Measurements from ENCODE around the gene MEPCE.

MEPCE gene

DNA sequence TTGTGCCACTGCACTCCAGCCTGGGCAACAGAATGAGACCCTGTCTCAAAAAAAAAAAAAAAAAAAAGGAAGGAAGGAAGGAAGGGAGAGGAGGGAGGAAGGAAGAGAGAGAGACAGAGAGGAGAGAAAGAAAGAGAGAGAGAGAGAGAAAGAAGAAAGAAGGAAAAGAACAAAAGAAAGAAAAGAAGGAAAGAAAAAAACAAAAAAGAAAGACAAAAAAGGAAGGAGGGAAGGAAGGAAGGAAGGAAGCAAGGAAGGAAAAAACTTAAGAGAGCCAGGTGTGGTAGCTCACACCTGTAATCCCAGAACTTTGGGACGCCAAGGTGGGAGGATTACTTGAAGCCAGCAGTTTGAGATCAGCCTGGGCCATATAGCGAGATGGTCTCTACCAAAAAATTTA is 35.2 kb downstream of the MEPCE start:
- no peak for DNase-seq (ENCODE audit: low read depth)

DNA sequence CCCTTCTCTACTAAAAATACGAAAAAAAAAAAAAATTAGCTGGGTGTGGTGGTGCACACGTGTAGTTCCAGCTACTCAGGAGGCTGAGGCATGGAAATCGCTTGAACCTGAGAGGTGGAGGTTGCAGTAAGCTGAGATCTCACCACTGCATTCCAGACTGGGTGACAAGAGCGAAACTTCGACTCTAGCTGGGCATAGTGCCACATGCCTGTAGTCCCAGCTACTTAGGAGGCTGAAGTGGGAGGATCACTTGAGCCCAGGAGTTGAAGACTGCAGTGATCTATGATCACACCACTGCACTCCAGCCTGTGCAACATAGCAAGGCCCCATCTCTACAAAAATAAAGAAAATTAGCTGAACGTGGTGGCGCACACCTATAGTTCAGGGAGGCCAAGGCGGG is 35.7 kb downstream of the MEPCE start:
- DNase-seq (ENCODE audit: low read depth) = no peak

DNA sequence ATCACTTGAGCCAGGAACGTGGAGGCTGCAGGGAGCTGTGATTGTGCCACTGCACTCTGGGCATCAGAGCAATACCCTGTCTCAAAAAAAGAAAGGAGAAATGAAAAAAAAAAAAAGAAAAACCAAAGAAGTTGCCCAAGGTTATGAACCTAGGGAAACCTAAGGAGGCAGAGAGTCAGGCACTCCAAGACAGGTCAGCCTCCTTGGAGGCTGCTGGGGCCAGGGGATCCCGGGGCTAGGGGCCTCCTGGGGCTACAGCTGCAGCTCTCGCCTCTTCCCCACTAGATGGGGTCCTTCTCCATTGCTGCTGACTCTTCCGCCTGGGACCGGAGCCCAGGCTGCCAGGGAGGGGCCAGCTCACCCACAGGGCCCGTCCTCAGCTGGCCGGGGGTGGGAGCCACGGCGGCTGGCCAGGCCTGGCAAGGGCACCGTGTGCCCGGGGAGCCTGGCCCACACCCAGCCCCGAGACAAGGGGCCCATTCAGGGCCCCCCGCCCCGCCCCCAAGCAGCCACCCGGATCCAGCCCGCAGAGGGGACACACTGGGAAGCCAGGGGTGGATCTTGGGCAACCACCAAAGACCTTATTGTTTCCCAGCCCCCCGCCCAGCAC is 36.2 kb downstream of the MEPCE start:
- no peak for DNase-seq (ENCODE audit: low read depth)

DNA sequence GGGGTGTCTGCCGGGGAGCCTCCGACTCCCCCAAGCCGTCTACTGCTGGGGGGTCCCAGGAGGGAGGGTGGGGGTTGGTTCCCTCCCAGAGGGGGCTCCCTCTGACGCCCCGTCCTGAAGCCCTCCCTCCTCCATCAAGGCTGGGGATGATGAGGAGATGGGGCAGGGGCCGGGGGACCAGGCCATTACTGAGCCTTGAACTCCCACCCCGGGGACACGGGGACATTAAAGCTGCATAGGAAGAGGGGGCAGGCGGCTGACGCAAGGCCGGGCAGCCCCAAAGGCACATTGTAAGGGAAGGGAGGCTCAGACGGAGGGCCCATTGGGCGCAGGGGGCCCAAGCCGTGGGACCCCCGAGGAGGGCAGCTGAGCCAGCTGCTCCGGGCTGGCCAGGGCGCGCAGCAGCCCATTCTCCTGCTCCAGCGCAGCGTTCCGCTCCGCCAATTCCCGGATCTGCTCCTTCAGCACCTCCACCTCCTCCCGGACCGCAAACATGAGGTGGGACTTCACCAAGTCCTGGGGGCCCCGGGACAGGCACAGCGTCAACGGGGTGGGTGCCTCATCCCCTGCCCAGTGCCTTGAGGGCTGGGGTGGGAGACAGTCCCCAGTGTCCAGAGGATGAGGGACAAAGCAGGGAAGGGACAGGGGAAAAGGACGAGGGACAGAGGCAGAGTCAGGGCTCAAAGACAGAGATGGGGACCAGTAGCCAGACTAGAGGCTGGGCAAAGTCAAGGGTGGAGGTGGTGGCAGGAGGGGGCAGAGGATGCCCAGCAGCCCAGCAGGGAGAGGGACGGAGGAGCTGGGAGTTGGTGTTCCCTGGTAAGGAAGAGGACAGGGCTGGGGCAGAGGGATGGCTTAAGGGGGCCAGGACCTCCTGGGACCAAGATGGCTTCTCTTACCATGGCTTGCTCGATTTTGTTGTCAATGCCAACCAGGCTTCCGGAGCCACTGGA is 37.3 kb downstream of the MEPCE start:
- DNase-seq (ENCODE audit: low read depth) = no peak

DNA sequence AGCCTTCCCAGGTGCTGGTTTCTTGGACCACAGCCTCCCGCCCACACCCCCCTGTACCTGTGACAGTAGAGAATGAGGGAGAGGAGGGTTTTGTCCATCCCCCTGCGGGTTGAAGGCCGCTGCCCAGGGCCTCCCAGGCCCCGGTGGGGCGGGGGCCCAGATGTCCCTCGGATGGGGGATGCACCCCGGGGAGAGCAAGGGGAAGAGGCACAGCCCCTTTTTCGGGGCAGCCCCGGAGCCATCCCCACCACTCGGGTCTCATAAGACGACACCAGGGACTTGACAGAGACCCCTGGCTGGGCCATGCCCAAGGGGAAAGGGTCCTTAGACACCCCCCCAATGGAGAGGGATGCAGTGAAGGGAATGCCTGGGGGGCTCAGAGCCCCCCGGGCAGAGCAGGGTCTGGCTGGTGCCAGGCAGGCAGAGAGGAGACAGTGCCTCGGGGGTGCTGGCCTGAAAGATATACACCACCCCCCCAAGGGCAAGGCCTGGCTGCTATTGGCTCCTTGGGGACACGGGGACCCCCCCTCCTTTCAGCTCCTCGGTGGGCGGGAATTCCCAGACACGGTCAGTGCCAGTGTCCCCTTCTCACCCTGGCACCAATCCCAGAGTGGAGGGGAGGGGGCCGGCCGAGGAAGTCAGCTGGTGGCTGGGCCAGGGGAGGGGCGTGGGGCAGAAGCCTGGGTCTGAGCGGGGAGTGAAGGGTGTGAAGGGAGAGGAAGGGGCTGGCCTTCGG is 38.2 kb downstream of the MEPCE start:
- no peak for DNase-seq (ENCODE audit: low read depth)

DNA sequence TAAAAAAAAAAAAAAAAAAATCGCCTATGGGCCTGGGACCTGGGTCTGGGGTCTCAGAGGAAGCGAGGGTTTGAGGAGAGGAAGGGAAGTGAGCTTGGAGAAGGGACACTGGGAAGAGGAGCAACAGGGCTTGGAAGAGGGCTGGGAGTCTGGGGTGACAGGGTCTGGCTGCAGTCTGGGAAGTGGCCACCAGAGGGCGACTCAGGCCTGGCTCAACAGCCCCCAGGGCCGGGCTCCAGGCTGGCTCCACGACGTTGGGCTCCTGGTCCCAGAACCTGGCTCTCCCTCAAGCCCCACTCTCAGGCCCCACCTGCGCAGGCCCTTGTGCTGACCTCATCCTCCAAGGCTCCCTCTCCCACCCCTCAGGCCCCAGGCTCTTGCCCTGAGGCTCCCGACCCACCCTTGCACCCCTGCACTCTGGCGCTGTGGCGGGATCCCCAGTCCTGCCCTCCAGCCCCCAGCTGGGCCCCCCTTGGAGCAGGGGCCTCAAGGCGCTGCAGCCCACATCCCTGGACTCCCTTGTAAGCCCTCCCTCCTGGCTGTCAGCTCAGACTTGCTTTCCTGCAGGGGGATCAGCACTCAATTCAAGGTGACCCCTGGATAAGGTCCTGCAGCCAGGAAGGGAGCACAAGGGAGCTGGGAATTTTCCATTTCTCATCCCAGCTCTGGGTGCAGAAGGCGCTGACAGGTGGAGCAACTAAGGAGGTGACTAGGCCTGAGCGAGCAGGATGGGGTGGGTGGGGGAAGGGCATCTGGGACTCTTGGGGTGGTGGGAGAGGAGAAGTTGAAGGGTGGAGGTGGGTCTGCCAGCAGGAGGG is 39.8 kb downstream of the MEPCE start:
- DNase-seq (ENCODE audit: low read depth) = peak; percentile 75

DNA sequence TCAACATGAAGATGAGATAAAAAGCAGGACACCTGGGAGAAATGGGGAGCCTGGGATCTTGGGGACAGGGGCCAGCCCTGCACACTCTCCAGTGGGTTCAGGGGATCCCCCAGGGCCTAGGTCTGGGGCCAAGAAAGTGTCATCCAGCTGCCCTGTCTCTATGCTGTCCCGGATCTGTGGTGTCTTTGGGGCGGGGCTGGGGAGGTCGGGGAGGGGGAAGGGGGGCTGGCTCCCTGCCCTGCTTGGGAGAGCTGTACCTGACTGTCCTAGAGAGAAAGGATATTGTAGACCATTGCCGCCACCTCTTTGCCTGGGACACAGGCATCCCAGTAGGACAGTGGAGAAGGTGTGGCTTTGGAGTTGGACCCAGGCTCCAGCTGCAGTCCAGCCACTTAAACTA is 41.4 kb downstream of the MEPCE start:
- DNase-seq (ENCODE audit: low read depth) = no peak

DNA sequence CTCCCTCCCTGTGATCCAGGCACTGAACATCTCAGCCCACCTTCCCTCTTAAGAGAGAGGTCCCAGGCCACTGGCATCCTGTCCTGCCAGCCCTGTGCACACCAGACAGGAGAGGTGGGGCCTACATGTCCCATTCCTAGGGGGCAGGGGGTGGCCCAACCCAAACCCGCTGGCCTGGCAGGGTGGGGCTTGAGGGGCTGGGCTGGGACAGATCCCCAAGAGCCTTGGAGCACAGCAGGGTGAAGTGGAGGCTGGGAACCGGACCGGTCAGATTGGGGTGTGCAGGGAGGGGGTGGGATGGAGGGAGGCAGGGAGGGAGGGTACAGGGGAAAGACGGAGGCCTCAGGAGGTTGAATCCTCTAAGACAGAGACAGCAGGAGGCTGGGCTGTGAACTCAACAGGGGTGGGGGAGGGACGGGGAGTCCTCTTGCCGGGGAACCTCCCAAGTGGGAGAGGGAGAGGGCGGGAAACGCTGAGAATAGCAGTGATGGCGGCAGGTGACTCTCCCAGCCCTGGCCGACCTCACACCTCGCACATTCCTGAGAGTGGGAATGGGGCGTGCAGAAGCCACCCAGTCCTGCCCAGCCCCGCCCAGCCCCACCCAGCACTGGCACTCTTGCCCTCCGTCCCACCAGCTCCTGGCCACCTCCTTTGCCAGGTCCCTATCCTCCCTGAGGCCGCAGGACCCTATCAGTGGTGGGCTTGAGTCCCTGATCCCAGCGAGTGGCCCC is 42.7 kb downstream of the MEPCE start:
- no peak for DNase-seq (ENCODE audit: low read depth)

DNA sequence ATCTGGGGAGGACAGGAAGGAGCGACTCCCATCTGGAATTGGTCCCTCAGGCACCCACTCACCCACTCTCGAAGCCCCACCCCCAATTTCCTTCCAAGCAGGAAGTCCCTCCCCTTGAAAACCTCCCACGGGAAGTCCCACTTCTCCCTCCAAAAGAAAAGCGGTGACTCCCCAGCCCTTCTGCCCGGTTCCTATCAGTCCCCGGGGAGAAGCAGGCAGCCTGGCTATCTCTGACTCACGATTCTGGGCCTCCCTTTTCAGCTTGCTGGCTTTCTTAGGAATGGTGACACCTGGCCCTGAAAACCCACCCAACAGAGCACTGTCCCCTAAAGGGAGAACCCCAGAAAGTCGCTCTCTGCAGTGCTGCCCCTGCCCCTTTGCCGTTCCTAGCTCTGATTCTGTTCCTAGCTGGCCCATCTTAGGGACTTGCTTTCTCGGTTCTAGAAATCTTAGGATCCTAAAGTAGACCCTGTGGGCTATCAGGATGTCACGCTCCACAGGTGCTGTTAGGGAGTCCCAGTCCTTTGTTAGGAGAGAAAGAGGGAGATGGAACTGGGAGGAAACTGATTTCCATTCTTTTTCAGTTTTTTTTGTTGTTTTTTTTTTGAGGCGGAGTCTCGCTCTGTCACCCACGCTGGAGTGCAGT is 43.3 kb downstream of the MEPCE start:
- no peak for DNase-seq (ENCODE audit: low read depth)

DNA sequence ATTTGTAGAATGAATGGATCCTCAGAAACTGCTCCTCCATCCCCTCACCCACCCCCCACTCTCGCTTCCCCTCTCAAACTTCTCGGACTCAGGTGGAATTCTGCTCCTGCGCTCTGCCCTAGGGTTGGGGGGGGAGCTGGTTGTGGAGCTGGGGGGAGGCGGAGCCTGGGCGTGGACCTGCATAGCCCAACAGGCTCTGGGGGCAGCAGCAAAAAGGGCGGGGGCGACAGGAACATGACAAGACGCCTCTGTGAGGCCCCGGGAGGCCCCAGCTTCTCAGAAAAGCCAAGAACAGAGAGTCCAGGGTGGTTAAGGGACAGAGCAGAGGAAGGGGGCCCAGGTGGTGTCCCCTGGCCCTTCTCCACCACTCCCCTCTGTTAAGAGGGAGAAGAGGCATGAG is 45.9 kb downstream of the MEPCE start:
- DNase-seq (ENCODE audit: low read depth) = no peak

DNA sequence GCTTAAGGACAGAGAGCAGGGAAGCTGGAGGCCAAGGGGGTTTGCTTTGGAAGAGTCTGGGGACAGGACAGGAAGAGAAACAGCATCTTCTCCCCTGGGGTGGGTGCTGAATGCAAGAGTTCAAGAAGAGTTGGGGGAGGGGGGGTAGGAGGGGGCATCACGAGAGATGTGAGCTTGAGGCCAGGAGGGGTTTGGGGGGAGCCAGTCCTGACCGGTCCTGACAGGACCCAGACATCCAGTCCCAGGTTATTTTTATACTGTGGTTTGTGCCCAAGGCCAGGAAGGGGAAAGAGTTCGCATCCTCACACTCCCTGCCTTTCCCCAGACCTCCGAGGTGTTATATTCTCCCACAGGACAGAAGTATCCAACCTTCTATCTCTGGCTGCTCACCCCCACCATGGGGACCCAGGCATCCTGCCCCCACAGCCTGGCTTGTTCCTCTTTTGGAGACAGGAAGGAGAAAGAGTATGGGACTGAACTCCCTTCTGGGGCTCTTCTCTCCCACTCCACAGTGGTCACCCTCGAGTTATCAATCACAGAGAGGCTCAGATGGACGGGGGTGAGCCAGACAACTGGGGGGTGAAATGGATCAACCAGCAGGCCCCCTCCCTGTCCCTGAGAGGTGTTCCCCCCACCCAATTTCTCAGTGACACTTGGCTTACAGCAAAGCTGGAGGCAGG is 46.6 kb downstream of the MEPCE start:
- DNase-seq (ENCODE audit: low read depth) = no peak

DNA sequence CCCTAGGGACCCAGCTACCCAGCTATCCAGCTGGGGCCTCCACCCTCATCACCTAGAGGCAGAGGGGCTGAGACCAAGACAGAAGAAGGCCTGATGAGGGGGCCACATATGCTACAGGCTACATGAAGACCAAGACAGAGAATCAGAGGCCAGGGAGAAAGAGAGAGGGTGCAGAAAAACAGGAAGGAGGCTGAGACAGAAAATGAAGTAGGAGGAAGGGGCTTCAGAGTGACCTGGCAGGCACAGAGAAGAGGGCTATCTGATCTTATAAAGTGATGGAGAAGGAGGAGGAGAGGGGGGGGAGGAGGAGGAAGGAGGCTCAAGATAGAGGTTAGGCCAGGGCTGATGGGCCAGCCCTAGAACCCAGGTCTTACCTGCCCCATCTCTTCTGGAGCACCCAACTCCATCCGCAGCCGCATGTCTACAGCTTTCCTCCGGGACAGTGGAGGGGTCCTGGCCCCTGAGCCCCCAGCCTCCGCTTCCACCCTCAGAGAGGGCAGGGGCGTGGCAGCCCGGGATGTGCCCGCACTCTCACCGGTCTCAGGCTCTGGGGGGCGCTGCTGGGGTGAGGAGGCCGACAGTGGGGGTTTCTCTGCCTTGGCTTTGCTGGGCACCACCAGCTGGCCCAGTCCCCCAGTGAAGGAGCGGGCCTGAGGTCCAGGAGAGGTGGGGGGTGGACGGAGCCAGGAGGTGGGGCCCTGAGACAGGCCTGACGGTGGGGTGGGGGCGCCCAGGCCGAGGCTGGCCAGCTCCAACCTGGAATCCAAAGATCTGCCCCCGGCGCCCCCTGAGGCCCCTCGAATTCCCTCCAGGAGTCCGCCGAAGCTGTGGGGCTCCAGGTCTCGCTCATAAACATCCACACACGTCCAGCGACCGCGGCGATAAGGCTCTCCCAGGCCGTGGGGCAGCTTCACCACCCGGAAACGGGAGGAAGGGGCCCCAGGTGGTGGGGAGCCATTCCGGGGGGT is 47.6 kb downstream of the MEPCE start:
- DNase-seq (ENCODE audit: low read depth) = no peak

DNA sequence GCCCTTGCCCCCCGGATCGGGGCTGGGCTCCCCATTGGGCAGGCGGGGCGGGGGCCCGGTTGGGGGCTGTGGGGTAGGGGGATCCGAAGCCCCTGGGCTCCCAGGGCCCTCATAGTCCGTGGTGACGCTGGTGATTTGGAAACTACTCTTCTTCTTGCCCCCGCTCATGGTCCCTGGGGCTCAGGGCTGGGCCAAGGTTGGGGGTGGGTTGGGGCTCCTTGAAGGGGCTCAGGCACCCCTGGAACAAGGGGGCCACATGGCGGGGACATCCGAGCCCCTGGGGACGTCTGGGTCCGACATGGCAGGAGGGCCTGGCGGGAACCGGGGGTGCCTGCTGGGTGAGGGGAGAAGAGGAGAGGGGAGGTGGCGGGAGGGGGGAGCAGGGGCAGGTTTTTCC is 48.2 kb downstream of the MEPCE start:
- no peak for DNase-seq (ENCODE audit: low read depth)

DNA sequence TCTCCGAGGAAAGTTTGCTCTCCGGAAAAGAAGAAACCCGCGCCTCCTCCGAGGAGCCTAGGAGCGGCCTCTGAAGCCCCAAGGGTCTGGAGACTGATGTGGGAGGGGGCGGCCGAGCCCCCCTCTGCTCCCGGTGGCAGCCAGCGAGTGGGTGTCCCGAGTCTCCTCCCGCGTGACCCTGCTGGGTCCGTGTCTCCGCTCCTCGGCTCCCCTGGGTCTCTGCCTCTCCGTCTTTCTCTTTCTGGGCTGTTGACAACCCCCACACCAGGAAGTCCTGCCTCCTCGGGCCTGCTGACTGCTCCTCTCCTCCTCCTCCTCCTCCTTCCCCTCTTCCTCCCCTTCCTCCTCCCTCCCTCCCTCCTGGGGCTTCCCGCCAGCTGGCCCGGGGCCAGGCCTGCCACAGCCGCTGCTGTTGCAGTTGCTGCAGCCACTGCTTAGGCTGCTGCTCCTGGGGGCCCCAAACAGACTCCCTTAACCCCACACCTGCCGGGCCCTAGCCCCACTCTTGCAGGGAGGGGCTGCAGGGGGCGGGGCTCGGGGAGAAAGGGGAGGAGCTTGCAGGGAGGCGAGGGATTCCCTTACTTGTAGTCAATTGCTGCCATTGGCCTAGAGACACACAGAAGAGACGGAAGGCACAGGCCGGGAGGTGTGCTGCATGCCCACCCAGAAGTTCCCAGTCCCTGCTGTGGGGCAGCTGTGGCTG is 49.5 kb downstream of the MEPCE start, which contains the start of gene TSC22D4:
Gene TSC22D4, minus strand, starts transcription at position 257 of the 703 bp plus-strand sequence. CDS start 1,176 bp downstream, outside the sequence.
- peak; percentile 81 for DNase-seq (ENCODE audit: low read depth)

DNA sequence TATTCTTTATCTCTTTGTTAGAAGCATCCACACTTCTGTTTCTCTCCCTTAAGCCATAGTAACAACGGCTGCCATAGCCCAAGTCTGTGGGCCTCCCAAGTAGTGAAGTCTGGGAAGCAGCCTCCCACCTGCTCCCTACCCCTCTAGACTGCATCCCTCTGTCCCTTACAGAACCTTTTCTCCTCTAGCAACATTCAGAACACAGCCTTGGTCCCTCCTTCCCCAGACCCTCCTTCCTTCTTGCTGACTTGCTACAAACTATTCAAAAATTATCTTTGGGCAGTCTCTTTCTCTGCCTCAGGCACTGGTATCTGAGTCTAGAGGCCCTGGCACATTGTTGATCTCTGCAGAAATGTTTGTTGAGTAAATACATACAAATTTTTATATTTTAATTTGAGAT is 51.8 kb downstream of the MEPCE start:
- DNase-seq (ENCODE audit: low read depth) = no peak

DNA sequence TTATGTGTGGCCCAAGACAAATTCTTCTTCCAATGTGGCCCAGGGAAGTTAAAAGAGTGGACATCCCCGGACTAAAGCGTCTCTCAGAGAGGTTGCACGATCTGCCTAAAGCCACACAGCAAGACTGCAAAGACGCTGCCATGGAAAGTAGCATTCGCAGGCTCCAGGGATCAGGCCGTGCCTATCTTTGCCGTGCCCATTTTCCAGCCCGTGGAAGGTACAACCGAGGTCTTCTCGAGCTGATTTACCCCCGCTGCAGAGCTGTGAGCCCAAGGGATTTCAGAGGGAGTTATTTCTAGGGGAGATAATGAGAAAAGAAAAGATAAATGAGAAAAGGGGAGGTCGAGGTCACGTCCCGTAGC is 53.1 kb downstream of the MEPCE start:
- no peak for DNase-seq (ENCODE audit: low read depth)

DNA sequence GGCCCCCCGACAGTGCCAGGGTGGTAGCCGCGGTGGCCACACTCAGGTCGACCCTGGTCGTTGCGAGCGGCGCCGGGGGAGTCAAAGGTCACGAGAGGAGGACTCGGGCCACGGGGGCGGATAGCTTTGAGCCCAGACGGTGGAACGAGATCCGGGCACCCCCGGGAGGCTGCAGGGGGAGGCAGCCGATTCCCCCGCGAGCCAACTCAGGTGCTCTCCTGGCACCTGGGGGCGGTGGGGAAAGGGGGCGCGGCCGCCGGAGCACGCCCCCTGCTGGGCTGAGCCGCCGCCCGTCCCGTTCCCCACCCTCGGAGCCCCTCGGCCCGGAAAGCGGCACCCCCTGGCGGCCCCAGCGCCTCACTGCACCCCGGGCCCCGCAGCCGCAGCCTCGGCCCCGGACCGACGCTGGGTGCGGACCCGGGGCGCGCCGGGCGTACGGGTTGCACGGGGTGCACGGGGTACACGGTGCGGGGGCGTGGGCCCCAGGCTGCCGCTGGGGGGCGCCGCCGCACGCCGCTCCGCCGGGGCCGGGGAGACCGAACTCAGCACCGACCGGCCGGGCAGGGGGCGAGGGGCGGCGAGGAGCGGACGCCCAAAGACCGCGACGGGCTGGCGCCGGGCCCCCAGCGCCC is 53.6 kb downstream of the MEPCE start:
- peak; percentile 76 for DNase-seq (ENCODE audit: low read depth)

Data from activated T-cell treated with anti-CD3 and anti-CD28 coated beads for 24 hours (primary cell).